Ramos (cell line): ENCODE results near the gene GALNT9.
"Not testable (repeated sequence)": the region's sequence is repeated elsewhere in the genome, so short reads cannot be mapped to it uniquely, and the experiment has no call there.

Experiments
- in situ Hi-C: fragments of 300-500 bp; cut with MboI; formaldehyde crosslinking; loops from one replicate; pipeline ENCODE4 v1.14.3; 2022; ENCODE audit warnings: low sequenced_read_pairs; ENCODE audit not compliant: unreplicated experiment

GALNT9 gene

GRCh38 chr12:132243596-132244310, 85.6 kb downstream of the GALNT9 start:
- in situ Hi-C loops = no loop called here

GRCh38 chr12:132243171-132243570, 86.2 kb downstream of the GALNT9 start:
- in situ Hi-C loops = not testable (repeated sequence)

- in situ Hi-C loops = not testable (repeated sequence)
These were observed 88.8 kb downstream of the GALNT9 start for GRCh38 chr12:132240669-132241007.

- in situ Hi-C loops = no loop called here
These were observed 89.4 kb downstream of the GALNT9 start for GRCh38 chr12:132239796-132240668.

- in situ Hi-C loops = no loop called here
These were observed 90.0 kb downstream of the GALNT9 start for GRCh38 chr12:132239392-132239791.

GRCh38 chr12:132238884-132239283, 90.5 kb downstream of the GALNT9 start:
- in situ Hi-C loops = no loop called here

- in situ Hi-C loops = no loop called here
These were observed 90.9 kb downstream of the GALNT9 start for GRCh38 chr12:132238488-132238854.

- in situ Hi-C loops = no loop called here
These were observed 91.5 kb downstream of the GALNT9 start for GRCh38 chr12:132237772-132238487.

GRCh38 chr12:132236930-132237771, 92.2 kb downstream of the GALNT9 start:
- in situ Hi-C loops = no loop called here

GRCh38 chr12:132236129-132236929, 93.1 kb downstream of the GALNT9 start:
- in situ Hi-C loops = no loop called here

- in situ Hi-C loops = no loop called here
These were observed 94.1 kb downstream of the GALNT9 start for GRCh38 chr12:132235116-132235820.

GRCh38 chr12:132230381-132230780, 99.0 kb downstream of the GALNT9 start:
- in situ Hi-C loops = no loop called here

GRCh38 chr12:132229926-132230325, 99.5 kb downstream of the GALNT9 start:
- in situ Hi-C loops = no loop called here

GRCh38 chr12:132229193-132229760, 100.1 kb downstream of the GALNT9 start:
- in situ Hi-C loops = no loop called here

- in situ Hi-C loops = no loop called here
These were observed 100.8 kb downstream of the GALNT9 start for GRCh38 chr12:132228476-132229192.

GRCh38 chr12:132227782-132228475, 101.5 kb downstream of the GALNT9 start:
- in situ Hi-C loops = no loop called here

- in situ Hi-C loops = no loop called here
These were observed 102.3 kb downstream of the GALNT9 start for GRCh38 chr12:132227118-132227517.
